H1 (cell line): Measurements from ENCODE around the gene WDFY3. TPM values are rescaled to one million over a fixed set of nuclear protein-coding genes. Genes with fewer than 3 reads are reported as not detected.

Experiments used
- CTCF ChIA-PET: fragments of 300-600 bp; sonication (Branson Sonifier 250); formaldehyde crosslinking; loops from one replicate; lab custom pipeline; 2021; ENCODE audit not compliant: partially characterized antibody; lab: Charles Lee
- POLR2A ChIA-PET: fragments of 300-600 bp; sonication (Branson Sonifier 250); formaldehyde crosslinking; loops from one replicate; lab custom pipeline; 2021; ENCODE audit warnings: inconsistent platforms; ENCODE audit not compliant: partially characterized antibody; lab: Charles Lee
- DNase-seq, 2 experiments: peaks; one replicate each; pipeline versions ENCODE4 v3.0.0 to v3.0.0-alpha.2; 2010 to 2022; ENCODE audit warnings: low spot score in 2 of 2, low read depth in 1 of 2, mixed read lengths in 1 of 2
- FAIRE-seq: peaks from 2 replicates; lab custom pipeline; 2011; peaks lifted over from hg19 to GRCh38; lab: Jason Lieb, UNC
- H2AFZ ChIP-seq: 2 replicates; pipeline ENCODE4 v1.8.1; 2012; ENCODE audit warnings: low read length, inconsistent platforms
- H2AK5ac ChIP-seq: 2 replicates; pipeline ENCODE4 v1.6.1; 2013; ENCODE audit warnings: low read depth, low read length
- H2BK120ac ChIP-seq: replicated peaks from 2 replicates; pipeline ENCODE3; 2013; ENCODE audit warnings: low read depth, low read length, inconsistent platforms
- H2BK12ac ChIP-seq: 2 replicates; pipeline ENCODE4 v1.6.1; 2013; ENCODE audit warnings: low read depth, low read length
- H2BK15ac ChIP-seq: 2 replicates; pipeline ENCODE4 v1.6.1; 2013; ENCODE audit warnings: low read length
- H2BK20ac ChIP-seq: 2 replicates; pipeline ENCODE4 v1.6.1; 2013; ENCODE audit warnings: low read length
- H2BK5ac ChIP-seq: 2 replicates; pipeline ENCODE4 v1.6.1; 2013; ENCODE audit warnings: low read depth, low read length
- H3K14ac ChIP-seq: 2 replicates; pipeline ENCODE4 v1.6.1; 2013; ENCODE audit warnings: inconsistent platforms; ENCODE audit not compliant: insufficient read length
- H3K18ac ChIP-seq: 2 replicates; pipeline ENCODE4 v1.6.1; 2013; ENCODE audit warnings: low read length; ENCODE audit errors: extremely low read depth
- H3K23ac ChIP-seq: 2 replicates; pipeline ENCODE4 v1.6.1; 2013; ENCODE audit warnings: inconsistent platforms; ENCODE audit not compliant: insufficient read length
- H3K23me2 ChIP-seq: 2 replicates; pipeline ENCODE4 v1.6.1; 2013; ENCODE audit warnings: low read depth, low read length
- H3K27ac ChIP-seq: 2 replicates; pipeline ENCODE4 v1.6.1; 2011; ENCODE audit warnings: low read depth, low read length, inconsistent platforms
- H3K27me3 ChIP-seq, 4 experiments: replicated peaks in 1 of 4; 1 replicate in 1 of 4; 2 replicates in 3 of 4; pipeline versions ENCODE4 v1.6.1 to v1.8.1; 2011 to 2013; ENCODE audit warnings: low read length in 3 of 4, mild to moderate bottlenecking in 3 of 4, inconsistent platforms in 2 of 4, mixed read lengths in 2 of 4, moderate library complexity in 1 of 4; ENCODE audit not compliant: control insufficient read depth in 3 of 4, insufficient read depth in 3 of 4; ENCODE audit errors: extremely low read depth in 1 of 4
- H3K36me3 ChIP-seq, 4 experiments: 2 replicates each; pipeline versions ENCODE4 v1.6.1 to v1.8.1; 2011 to 2013; ENCODE audit warnings: mild to moderate bottlenecking in 4 of 4, low read length in 3 of 4, moderate library complexity in 2 of 4, control low read depth in 1 of 4, inconsistent platforms in 1 of 4; ENCODE audit not compliant: insufficient read depth in 4 of 4, control insufficient read depth in 2 of 4
- H3K4ac ChIP-seq: replicated peaks from 2 replicates; pipeline ENCODE3; 2013; ENCODE audit warnings: low read length, low read depth, mixed read lengths, inconsistent platforms; ENCODE audit not compliant: insufficient read length
- H3K4me1 ChIP-seq, 4 experiments: replicated peaks in 1 of 4; 1 replicate in 1 of 4; 2 replicates in 3 of 4; pipeline versions ENCODE4 v1.6.1 to v1.8.1; 2011 to 2013; ENCODE audit warnings: low read length in 3 of 4, inconsistent platforms in 2 of 4, mixed read lengths in 1 of 4; ENCODE audit not compliant: insufficient read depth in 4 of 4, control insufficient read depth in 3 of 4
- H3K4me2 ChIP-seq, 2 experiments: 2 replicates each; pipeline versions ENCODE4 v1.6.1 to v1.8.1; 2011 to 2013; ENCODE audit warnings: low read depth in 2 of 2, low read length in 2 of 2, control low read depth in 1 of 2, inconsistent platforms in 1 of 2, mild to moderate bottlenecking in 1 of 2; ENCODE audit not compliant: insufficient read depth in 1 of 2
- H3K4me3 ChIP-seq, 4 experiments: fragments of 200-600, 300-600 bp in 1 of 4; sonication (generic), shearing (Covaris generic), sonication (Bioruptor Twin) in 1 of 4; 2 replicates each; pipeline versions ENCODE4 v1.5.1 to v1.8.1; 2011 to 2016; ENCODE audit warnings: low read length in 4 of 4, low read depth in 3 of 4, control low read depth in 2 of 4, inconsistent platforms in 2 of 4, mild to moderate bottlenecking in 2 of 4, mixed read lengths in 1 of 4, moderate library complexity in 1 of 4; ENCODE audit not compliant: insufficient read depth in 2 of 4; ENCODE audit errors: extremely low read depth in 1 of 4
- H3K56ac ChIP-seq: replicated peaks from 2 replicates; pipeline ENCODE3; 2013; ENCODE audit warnings: low read depth, mild to moderate bottlenecking, mixed read lengths, low read length, inconsistent platforms; ENCODE audit not compliant: insufficient read length
- H3K79me1 ChIP-seq: 2 replicates; pipeline ENCODE4 v1.6.1; 2013; ENCODE audit warnings: low read depth, low read length, control low read depth
- H3K79me2 ChIP-seq, 2 experiments: 2 replicates each; pipeline versions ENCODE4 v1.6.1 to v1.8.1; 2012 to 2013; ENCODE audit warnings: low read length in 2 of 2, mild to moderate bottlenecking in 2 of 2, inconsistent platforms in 1 of 2; ENCODE audit not compliant: insufficient read depth in 2 of 2, control insufficient read depth in 1 of 2
- H3K9ac ChIP-seq, 4 experiments: replicated peaks in 1 of 4; 1 replicate in 1 of 4; 2 replicates in 3 of 4; pipeline versions ENCODE4 v1.6.1 to v1.8.1; 2011 to 2013; ENCODE audit warnings: low read depth in 3 of 4, low read length in 3 of 4, control low read depth in 2 of 4, mild to moderate bottlenecking in 2 of 4, moderate library complexity in 2 of 4, inconsistent platforms in 1 of 4; ENCODE audit errors: extremely low read depth in 1 of 4
- H3K9me3 ChIP-seq, 2 experiments: 2 replicates each; pipeline versions ENCODE4 v1.6.1 to v1.8.1; 2012 to 2013; ENCODE audit warnings: mild to moderate bottlenecking in 2 of 2, moderate library complexity in 2 of 2, control low read depth in 1 of 2, inconsistent platforms in 1 of 2, low read depth in 1 of 2, low read length in 1 of 2, mixed read lengths in 1 of 2; ENCODE audit not compliant: insufficient read depth in 2 of 2
- H4K20me1 ChIP-seq, 2 experiments: replicated peaks in 1 of 2; 2 replicates each; pipeline versions ENCODE3 to v1.8.1; 2011 to 2013; ENCODE audit warnings: inconsistent platforms in 2 of 2, low read length in 2 of 2, mild to moderate bottlenecking in 1 of 2; ENCODE audit not compliant: insufficient read depth in 2 of 2, control insufficient read depth in 1 of 2
- H4K5ac ChIP-seq: 2 replicates; pipeline ENCODE4 v1.6.1; 2013; ENCODE audit warnings: low read length, low read depth, mixed read lengths, inconsistent platforms; ENCODE audit not compliant: insufficient read length
- H4K8ac ChIP-seq: 2 replicates; pipeline ENCODE4 v1.8.0; 2013; ENCODE audit warnings: mild to moderate bottlenecking, moderate library complexity, low read length, inconsistent platforms; ENCODE audit not compliant: insufficient read depth; ENCODE audit errors: extremely low read depth
- H4K91ac ChIP-seq: replicated peaks from 2 replicates; pipeline ENCODE3; 2013; ENCODE audit warnings: low read length, mixed read lengths, inconsistent platforms; ENCODE audit not compliant: insufficient read length
- CTCF ChIP-seq, 3 experiments: IDR thresholded peaks; 1 replicate in 2 of 3; 2 replicates in 1 of 3; pipeline versions ENCODE4 v1.5.1 to v1.6.1; 2011; ENCODE audit warnings: low read length in 3 of 3, mild to moderate bottlenecking in 3 of 3, inconsistent platforms in 2 of 3, low read depth in 1 of 3, moderate library complexity in 1 of 3; ENCODE audit not compliant: insufficient read depth in 1 of 3; ENCODE audit errors: control extremely low read depth in 1 of 3
- KDM5A ChIP-seq: fragments of 200-600 bp; IDR thresholded peaks from 2 replicates; pipeline ENCODE4 v1.7.1; 2012; ENCODE audit warnings: mild to moderate bottlenecking, low read length, inconsistent platforms, mixed read lengths
- MAFK ChIP-seq: IDR thresholded peaks from 2 replicates; pipeline ENCODE4 v1.6.1; 2012; ENCODE audit warnings: low read depth, mild to moderate bottlenecking, improper control_type of control experiment, low read length
- WGBS, 2 experiments: shearing (Covaris generic) in 1 of 2; methylation state at CpG; one replicate each; pipeline versions ENCODE4 v1.1.6 to v1.1.7; 2013 to 2015; ENCODE audit warnings: low lambda C conversion rate in 2 of 2, mixed read lengths in 2 of 2, inconsistent platforms in 1 of 2, low coverage in 1 of 2, missing lambda C conversion rate in 1 of 2; ENCODE audit not compliant: insufficient replicate concordance in 2 of 2, insufficient coverage in 1 of 2, insufficient read length in 1 of 2; ENCODE audit errors: extremely low coverage in 1 of 2, missing lambda C conversion rate in 1 of 2; 5-methylcytosine and 5-hydroxymethylcytosine counted together
- polyA plus RNA-seq, 7 experiments: library from polyadenylated mRNA; depleted of rRNA in 3 of 7; stranded (reverse) in 5 of 7; unstranded in 2 of 7; fragments of >200 nt in 5 of 7; fragments of 200-250 nt in 2 of 7; gene quantifications; 1 replicate in 5 of 7; 2 replicates in 1 of 7; 4 replicates in 1 of 7; pipeline versions ENCODE4 v1.2.1 to v1.2.3, GENCODE V29; 2011 to 2013; ENCODE audit warnings: missing spikeins in 2 of 7, mixed read lengths in 2 of 7
- total RNA-seq: library from RNA; stranded (reverse); fragmentation: NEBNext Ultra II Directional; extraction: Animal tissue kit (Norgen Biotek cat#: 25700); gene quantifications from 2 replicates; pipeline ENCODE4 v1.2.1, GENCODE V29; 2021

The WDFY3 gene
- total and polyA plus RNA-seq, 2 of the 8 experiments (the other 6 are each of a cell fraction or from before 2014, with no cell fraction given): 25.6 to 62.4 TPM

- no peak overlapping the region for H4K91ac ChIP-seq
- H2BK12ac ChIP-seq: no peak overlapping the region
- H3K4me1 ChIP-seq: no peaks in the 10 kb centered on the region
- no peak overlapping the region for H3K56ac ChIP-seq
- no peak overlapping the region for H2AK5ac ChIP-seq
- H2AFZ ChIP-seq: no peak overlapping the region
- H3K9ac ChIP-seq: no peak overlapping the region
- no peak overlapping the region for H2BK15ac ChIP-seq
- 92% methylated on average over 1 of the region's 1 CpG; no CpG with 5 or more reads in 1 of the 2 experiments for WGBS, 2 experiments
- H3K18ac ChIP-seq: no peak overlapping the region
- H3K27me3 ChIP-seq: no peaks in the 10 kb centered on the region
- H2BK20ac ChIP-seq: no peak overlapping the region
- FAIRE-seq: no peak
- TF ChIP-seq KDM5A (no peak), CTCF (IDR thresholded peaks at IDR 0.05; ENCODE audit: control extremely low read depth in 1 of 3, insufficient read depth in 1 of 3, low read depth in 1 of 3, low read length in 3 of 3) (no peak), MAFK (peak; percentile 90)
- no peak overlapping the region for H3K4ac ChIP-seq
- H3K27ac ChIP-seq: no peak overlapping the region
- ChIA-PET CTCF (interaction anchor here (0.6 kb wide), 1 partner anchor 97 kb away, joined by 3 read pairs; no protein-coding TSS in a partner anchor), POLR2A (no interaction called here)
- H3K23me2 ChIP-seq: no peaks in the 10 kb centered on the region
- no peak overlapping the region for H2BK5ac ChIP-seq
- H3K79me1 ChIP-seq: no peaks in the 10 kb centered on the region
- no peaks in the 10 kb centered on the region for H4K20me1 ChIP-seq
- peaks cover 4 to 10% (median 5%) of the 10 kb centered on the region in 4 experiments; a peak in 5 of 8 replicates for H3K36me3 ChIP-seq
- H4K5ac ChIP-seq: no peak overlapping the region
- no peak overlapping the region for H3K4me3 ChIP-seq
- H3K4me2 ChIP-seq: no peak overlapping the region
- H3K23ac ChIP-seq: no peak overlapping the region
- DNase-seq: no peak
- H2BK120ac ChIP-seq: no peak overlapping the region
- H3K9me3 ChIP-seq: no peaks in the 10 kb centered on the region
- H3K79me2 ChIP-seq: peaks cover 0 to 4% of the 10 kb centered on the region in 2 experiments; a peak in 2 of 4 replicates
- no peak overlapping the region for H3K14ac ChIP-seq
- H4K8ac ChIP-seq: no peak overlapping the region
Measured at GRCh38 chr4:84846985-84847384, 119.5 kb downstream of the WDFY3 start.
